Suppressor macrophage treated with lipopolysaccharide for 4 hours (primary cell): Measurements from ENCODE around the gene RBM20.
"Not testable (repeated sequence)": the region's sequence is repeated elsewhere in the genome, so short reads cannot be mapped to it uniquely, and the experiment has no call there.

Source experiments
- DNase-seq: peaks from one replicate; pipeline ENCODE4 v3.0.0-alpha.2; 2020

RBM20 gene

GRCh38 chr10:110643653-110644597 is at the start of gene RBM20:
RBM20 (plus strand) TSS chr10:110644336; CDS start chr10:110644455, 119 bp downstream.
- peak; percentile 23 for DNase-seq

- DNase-seq = no peak
Observed at GRCh38 chr10:110597476-110597875, 46.7 kb upstream of the RBM20 start.

GRCh38 chr10:110600487-110601101 is 43.5 kb upstream of the RBM20 start:
- peak; percentile 64 for DNase-seq

GRCh38 chr10:110601581-110601980 is 42.6 kb upstream of the RBM20 start:
- no peak for DNase-seq

GRCh38 chr10:110608087-110608486 is 36.0 kb upstream of the RBM20 start:
- no peak for DNase-seq

GRCh38 chr10:110609605-110610004 is 34.5 kb upstream of the RBM20 start:
- DNase-seq = no peak

- peak; percentile 58 for DNase-seq
Observed at GRCh38 chr10:110610308-110610774, 33.8 kb upstream of the RBM20 start.

GRCh38 chr10:110610781-110611180 is 33.4 kb upstream of the RBM20 start:
- not testable (repeated sequence) for DNase-seq

- DNase-seq = no peak
Observed at GRCh38 chr10:110612087-110612486, 32.0 kb upstream of the RBM20 start.

- DNase-seq = no peak
Observed at GRCh38 chr10:110612629-110613028, 31.5 kb upstream of the RBM20 start.

- DNase-seq = peak; percentile 25
Observed at GRCh38 chr10:110613341-110613995, 30.7 kb upstream of the RBM20 start.

- no peak for DNase-seq
Observed at GRCh38 chr10:110613996-110614495, 30.1 kb upstream of the RBM20 start.

- DNase-seq = no peak
Observed at GRCh38 chr10:110615057-110615747, 28.9 kb upstream of the RBM20 start.

- no peak for DNase-seq
Observed at GRCh38 chr10:110616493-110617033, 27.6 kb upstream of the RBM20 start.

GRCh38 chr10:110617425-110618229 is 26.5 kb upstream of the RBM20 start:
- no peak for DNase-seq

- peak; percentile 38 for DNase-seq
Observed at GRCh38 chr10:110618230-110618610, 25.9 kb upstream of the RBM20 start.

- no peak for DNase-seq
Observed at GRCh38 chr10:110619514-110620397, 24.4 kb upstream of the RBM20 start.

GRCh38 chr10:110620398-110620719 is 23.8 kb upstream of the RBM20 start:
- DNase-seq = no peak

GRCh38 chr10:110623316-110623715 is 20.8 kb upstream of the RBM20 start:
- DNase-seq = not testable (repeated sequence)

GRCh38 chr10:110625356-110625894 is 18.7 kb upstream of the RBM20 start:
- DNase-seq = no peak
